DND-41 (cell line): ENCODE measurements around the gene BEND6.

ENCODE experiments used
- EZH2 ChIP-seq: IDR thresholded peaks from 3 replicates; pipeline ENCODE4 v1.6.1; 2012; ENCODE audit warnings: borderline replicate concordance, low read depth, mild to moderate bottlenecking, moderate library complexity, low read length, inconsistent platforms; ENCODE audit not compliant: severe bottlenecking
- TF ChIP-seq, protein P1 (sequence below): IDR thresholded peaks from 2 replicates; pipeline ENCODE4 v1.5.1; 2012; ENCODE audit warnings: borderline replicate concordance, low read length, moderate library complexity, mild to moderate bottlenecking; ENCODE audit not compliant: poor library complexity, severe bottlenecking; ENCODE audit errors: extremely low read depth

DNA sequence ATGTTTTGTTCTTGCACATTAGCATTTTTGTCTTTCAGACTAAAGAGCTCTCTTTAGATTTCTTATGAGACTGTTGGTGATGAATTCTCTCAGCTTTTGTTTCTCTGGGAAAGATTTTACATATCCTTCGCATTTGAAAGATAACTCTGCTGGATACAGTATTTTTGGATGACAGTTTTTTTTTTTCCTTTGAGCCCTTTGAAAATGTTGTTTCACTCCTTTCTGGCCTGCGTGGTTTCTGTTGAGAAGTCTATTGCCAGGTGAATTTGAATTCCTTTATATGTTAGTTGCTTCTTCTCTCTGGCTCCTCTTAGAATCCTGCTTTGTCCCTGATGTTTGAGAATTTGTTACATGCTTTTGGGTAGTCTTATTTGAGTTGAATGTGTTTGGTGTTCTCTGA is 69.4 kb downstream of the BEND6 start:
- TF ChIP-seq, protein P1, sequence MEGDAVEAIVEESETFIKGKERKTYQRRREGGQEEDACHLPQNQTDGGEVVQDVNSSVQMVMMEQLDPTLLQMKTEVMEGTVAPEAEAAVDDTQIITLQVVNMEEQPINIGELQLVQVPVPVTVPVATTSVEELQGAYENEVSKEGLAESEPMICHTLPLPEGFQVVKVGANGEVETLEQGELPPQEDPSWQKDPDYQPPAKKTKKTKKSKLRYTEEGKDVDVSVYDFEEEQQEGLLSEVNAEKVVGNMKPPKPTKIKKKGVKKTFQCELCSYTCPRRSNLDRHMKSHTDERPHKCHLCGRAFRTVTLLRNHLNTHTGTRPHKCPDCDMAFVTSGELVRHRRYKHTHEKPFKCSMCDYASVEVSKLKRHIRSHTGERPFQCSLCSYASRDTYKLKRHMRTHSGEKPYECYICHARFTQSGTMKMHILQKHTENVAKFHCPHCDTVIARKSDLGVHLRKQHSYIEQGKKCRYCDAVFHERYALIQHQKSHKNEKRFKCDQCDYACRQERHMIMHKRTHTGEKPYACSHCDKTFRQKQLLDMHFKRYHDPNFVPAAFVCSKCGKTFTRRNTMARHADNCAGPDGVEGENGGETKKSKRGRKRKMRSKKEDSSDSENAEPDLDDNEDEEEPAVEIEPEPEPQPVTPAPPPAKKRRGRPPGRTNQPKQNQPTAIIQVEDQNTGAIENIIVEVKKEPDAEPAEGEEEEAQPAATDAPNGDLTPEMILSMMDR = no peak
- no peak for TF ChIP-seq EZH2
